HEK293 (cell line): Measurements from ENCODE around the gene GREM2.
A peak's percentile ranks its signal among the peaks of the same experiment; 100 is the strongest.

ENCODE experiments used
- CTCF ChIA-PET: fragments of 350-600 bp; formaldehyde crosslinking; extraction: SDS; loops from one replicate; lab custom pipeline; 2021; ENCODE audit warnings: antibody characterized with exemption; lab: Yijun Ruan, JAX
- POLR2A ChIA-PET: fragments of 300-600 bp; formaldehyde crosslinking; extraction: SDS; loops from one replicate; lab custom pipeline; 2020; ENCODE audit warnings: antibody characterized with exemption, inconsistent platforms; lab: Yijun Ruan, JAX
- H3K27ac ChIP-seq: fragments of 200-500 bp; sonication (Bioruptor generic); 2 replicates; pipeline ENCODE4 v1.5.1; 2014; ENCODE audit warnings: low read depth, low read length, control low read depth, inconsistent platforms; ENCODE audit errors: extremely low read depth
- H3K36me3 ChIP-seq, 2 experiments: fragments of 200-500 bp in 1 of 2; sonication (Bioruptor generic) in 1 of 2; 1 replicate in 1 of 2; 2 replicates in 1 of 2; pipeline ENCODE4 v1.5.1; 2014 to 2017; ENCODE audit warnings: inconsistent platforms in 2 of 2, low read length in 2 of 2; ENCODE audit not compliant: control insufficient read depth in 2 of 2, insufficient read depth in 1 of 2
- H3K4me1 ChIP-seq: fragments of 200-500 bp; sonication (Bioruptor generic); 2 replicates; pipeline ENCODE4 v1.5.1; 2014; ENCODE audit warnings: mild to moderate bottlenecking, low read length, inconsistent platforms; ENCODE audit not compliant: control insufficient read depth, insufficient read depth
- H3K4me3 ChIP-seq: 2 replicates; pipeline ENCODE4 v1.5.1; 2011; ENCODE audit warnings: low read depth, mild to moderate bottlenecking, control low read depth, low read length, moderate library complexity
- H3K9me3 ChIP-seq: fragments of 200-500 bp; sonication (Bioruptor generic); 2 replicates; pipeline ENCODE4 v1.5.1; 2014; ENCODE audit warnings: low read depth, low read length, inconsistent platforms; ENCODE audit not compliant: control insufficient read depth, insufficient read depth
- BCL11B ChIP-seq: fragments of 450-650 bp; formaldehyde crosslinking; IDR thresholded peaks from 2 replicates; pipeline ENCODE4 v1.5.1; 2016; ENCODE audit warnings: low read depth, missing biosample characterization, missing genetic modification characterization
- BCL6B ChIP-seq: fragments of 450-650 bp; formaldehyde crosslinking; IDR thresholded peaks from 2 replicates; pipeline ENCODE4 v1.5.1; 2017; ENCODE audit warnings: missing biosample characterization, missing genetic modification characterization
- RBAK ChIP-seq: fragments of 450-650 bp; formaldehyde crosslinking; IDR thresholded peaks from 2 replicates; pipeline ENCODE4 v1.5.1; 2016; ENCODE audit warnings: missing biosample characterization, missing genetic modification characterization
- SP7 ChIP-seq: fragments of 450-650 bp; formaldehyde crosslinking; IDR thresholded peaks from 2 replicates; pipeline ENCODE4 v1.5.1; 2016; ENCODE audit warnings: missing biosample characterization, missing genetic modification characterization
- WT1 ChIP-seq: fragments of 450-650 bp; formaldehyde crosslinking; IDR thresholded peaks from 2 replicates; pipeline ENCODE4 v1.5.1; 2016; ENCODE audit warnings: missing biosample characterization, missing genetic modification characterization
- ZFP3 ChIP-seq: fragments of 450-650 bp; formaldehyde crosslinking; IDR thresholded peaks from 2 replicates; pipeline ENCODE4 v1.5.1; 2016; ENCODE audit warnings: low read depth, missing biosample characterization, missing genetic modification characterization
- ZNF114 ChIP-seq: fragments of 450-650 bp; formaldehyde crosslinking; IDR thresholded peaks from 2 replicates; pipeline ENCODE4 v1.5.0; 2017; ENCODE audit warnings: missing biosample characterization, missing genetic modification characterization
- ZNF449 ChIP-seq: fragments of 450-650 bp; formaldehyde crosslinking; IDR thresholded peaks from 2 replicates; pipeline ENCODE4 v1.5.1; 2017; ENCODE audit warnings: missing biosample characterization, mild to moderate bottlenecking, missing genetic modification characterization, moderate library complexity
- ZNF571 ChIP-seq: fragments of 450-650 bp; formaldehyde crosslinking; IDR thresholded peaks from 2 replicates; pipeline ENCODE4 v1.5.0; 2017; ENCODE audit warnings: missing biosample characterization, missing genetic modification characterization
- ZNF621 ChIP-seq: fragments of 450-650 bp; formaldehyde crosslinking; IDR thresholded peaks from 2 replicates; pipeline ENCODE4 v1.5.1; 2017; ENCODE audit warnings: missing biosample characterization, missing genetic modification characterization
- ZNF623 ChIP-seq: fragments of 450-650 bp; formaldehyde crosslinking; IDR thresholded peaks from 2 replicates; pipeline ENCODE4 v1.5.1; 2016; ENCODE audit warnings: missing biosample characterization, missing genetic modification characterization
- TF ChIP-seq, protein P1 (sequence below): fragments of 450-650 bp; formaldehyde crosslinking; IDR thresholded peaks from 2 replicates; pipeline ENCODE4 v1.5.1; 2016; ENCODE audit warnings: missing biosample characterization, missing genetic modification characterization, borderline replicate concordance
- TF ChIP-seq, protein P2 (sequence below): fragments of 450-650 bp; formaldehyde crosslinking; IDR thresholded peaks from 2 replicates; pipeline ENCODE4 v1.5.1; 2016; ENCODE audit warnings: missing biosample characterization, missing genetic modification characterization, borderline replicate concordance
- TF ChIP-seq, protein P3 (sequence below): fragments of 450-650 bp; formaldehyde crosslinking; IDR thresholded peaks from 2 replicates; pipeline ENCODE4 v1.5.1; 2016; ENCODE audit warnings: missing biosample characterization, missing genetic modification characterization

Gene GREM2

GRCh38 chr1:240572328-240572727 is 39.6 kb downstream of the GREM2 start:
- Histone ChIP-seq H3K27ac (no peak overlapping the region), H3K36me3 (no peaks in the 10 kb centered on the region), H3K4me1 (no peaks in the 10 kb centered on the region; the same call in 1 of the 2 replicates), H3K4me3 (no peak overlapping the region), H3K9me3 (no peaks in the 10 kb centered on the region)
- ChIA-PET POLR2A (no interaction called here), CTCF (interaction anchor here (0.7 to 1.4 kb wide), 2 partner anchors 9 to 119 kb away, joined by 3 read pairs; no protein-coding TSS in a partner anchor)
- TF ChIP-seq BCL6B (tag by site-specific recombination) (0 out of 2 replicates have a peak, but pooled peaks have one; percentile 8), ZFP3 (tag by site-specific recombination) (no peak)

DNA sequence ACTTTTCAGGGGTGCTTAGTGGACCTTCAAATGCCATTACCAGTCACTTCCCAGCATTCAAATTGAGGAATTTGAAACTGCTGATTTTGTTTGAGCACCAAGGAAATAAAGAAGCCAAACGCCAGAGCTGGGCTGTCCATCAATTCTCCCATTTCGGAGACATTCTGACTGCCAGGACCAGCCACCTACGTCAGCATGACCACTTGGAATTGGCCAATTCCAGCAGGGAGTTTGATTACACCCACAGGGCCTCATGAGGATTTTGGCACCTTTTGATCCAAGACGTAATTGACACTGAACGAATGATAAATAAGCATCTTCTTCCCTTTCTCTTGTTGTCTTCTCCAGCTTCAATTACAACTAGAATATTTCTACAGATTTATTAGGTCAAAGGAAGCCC is 40.2 kb downstream of the GREM2 start:
- ChIA-PET POLR2A (no interaction called here), CTCF (no interaction called here)
- H3K4me1 ChIP-seq, result no peaks in the 10 kb centered on the region; the same call in 1 of the 2 replicates
- H3K36me3 ChIP-seq, result no peaks in the 10 kb centered on the region
- H3K27ac ChIP-seq, result no peak overlapping the region
- no peak overlapping the region for H3K4me3 ChIP-seq
- no peak for TF ChIP-seq ZNF571
- TF ChIP-seq, protein P1, sequence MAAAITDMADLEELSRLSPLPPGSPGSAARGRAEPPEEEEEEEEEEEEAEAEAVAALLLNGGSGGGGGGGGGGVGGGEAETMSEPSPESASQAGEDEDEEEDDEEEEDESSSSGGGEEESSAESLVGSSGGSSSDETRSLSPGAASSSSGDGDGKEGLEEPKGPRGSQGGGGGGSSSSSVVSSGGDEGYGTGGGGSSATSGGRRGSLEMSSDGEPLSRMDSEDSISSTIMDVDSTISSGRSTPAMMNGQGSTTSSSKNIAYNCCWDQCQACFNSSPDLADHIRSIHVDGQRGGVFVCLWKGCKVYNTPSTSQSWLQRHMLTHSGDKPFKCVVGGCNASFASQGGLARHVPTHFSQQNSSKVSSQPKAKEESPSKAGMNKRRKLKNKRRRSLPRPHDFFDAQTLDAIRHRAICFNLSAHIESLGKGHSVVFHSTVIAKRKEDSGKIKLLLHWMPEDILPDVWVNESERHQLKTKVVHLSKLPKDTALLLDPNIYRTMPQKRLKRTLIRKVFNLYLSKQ (tag by site-specific recombination), result no peak
- no peak for TF ChIP-seq WT1 (tag by site-specific recombination)
- TF ChIP-seq, protein P2, sequence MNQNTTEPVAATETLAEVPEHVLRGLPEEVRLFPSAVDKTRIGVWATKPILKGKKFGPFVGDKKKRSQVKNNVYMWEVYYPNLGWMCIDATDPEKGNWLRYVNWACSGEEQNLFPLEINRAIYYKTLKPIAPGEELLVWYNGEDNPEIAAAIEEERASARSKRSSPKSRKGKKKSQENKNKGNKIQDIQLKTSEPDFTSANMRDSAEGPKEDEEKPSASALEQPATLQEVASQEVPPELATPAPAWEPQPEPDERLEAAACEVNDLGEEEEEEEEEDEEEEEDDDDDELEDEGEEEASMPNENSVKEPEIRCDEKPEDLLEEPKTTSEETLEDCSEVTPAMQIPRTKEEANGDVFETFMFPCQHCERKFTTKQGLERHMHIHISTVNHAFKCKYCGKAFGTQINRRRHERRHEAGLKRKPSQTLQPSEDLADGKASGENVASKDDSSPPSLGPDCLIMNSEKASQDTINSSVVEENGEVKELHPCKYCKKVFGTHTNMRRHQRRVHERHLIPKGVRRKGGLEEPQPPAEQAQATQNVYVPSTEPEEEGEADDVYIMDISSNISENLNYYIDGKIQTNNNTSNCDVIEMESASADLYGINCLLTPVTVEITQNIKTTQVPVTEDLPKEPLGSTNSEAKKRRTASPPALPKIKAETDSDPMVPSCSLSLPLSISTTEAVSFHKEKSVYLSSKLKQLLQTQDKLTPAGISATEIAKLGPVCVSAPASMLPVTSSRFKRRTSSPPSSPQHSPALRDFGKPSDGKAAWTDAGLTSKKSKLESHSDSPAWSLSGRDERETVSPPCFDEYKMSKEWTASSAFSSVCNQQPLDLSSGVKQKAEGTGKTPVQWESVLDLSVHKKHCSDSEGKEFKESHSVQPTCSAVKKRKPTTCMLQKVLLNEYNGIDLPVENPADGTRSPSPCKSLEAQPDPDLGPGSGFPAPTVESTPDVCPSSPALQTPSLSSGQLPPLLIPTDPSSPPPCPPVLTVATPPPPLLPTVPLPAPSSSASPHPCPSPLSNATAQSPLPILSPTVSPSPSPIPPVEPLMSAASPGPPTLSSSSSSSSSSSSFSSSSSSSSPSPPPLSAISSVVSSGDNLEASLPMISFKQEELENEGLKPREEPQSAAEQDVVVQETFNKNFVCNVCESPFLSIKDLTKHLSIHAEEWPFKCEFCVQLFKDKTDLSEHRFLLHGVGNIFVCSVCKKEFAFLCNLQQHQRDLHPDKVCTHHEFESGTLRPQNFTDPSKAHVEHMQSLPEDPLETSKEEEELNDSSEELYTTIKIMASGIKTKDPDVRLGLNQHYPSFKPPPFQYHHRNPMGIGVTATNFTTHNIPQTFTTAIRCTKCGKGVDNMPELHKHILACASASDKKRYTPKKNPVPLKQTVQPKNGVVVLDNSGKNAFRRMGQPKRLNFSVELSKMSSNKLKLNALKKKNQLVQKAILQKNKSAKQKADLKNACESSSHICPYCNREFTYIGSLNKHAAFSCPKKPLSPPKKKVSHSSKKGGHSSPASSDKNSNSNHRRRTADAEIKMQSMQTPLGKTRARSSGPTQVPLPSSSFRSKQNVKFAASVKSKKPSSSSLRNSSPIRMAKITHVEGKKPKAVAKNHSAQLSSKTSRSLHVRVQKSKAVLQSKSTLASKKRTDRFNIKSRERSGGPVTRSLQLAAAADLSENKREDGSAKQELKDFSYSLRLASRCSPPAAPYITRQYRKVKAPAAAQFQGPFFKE (tag by site-specific recombination), result no peak
- TF ChIP-seq RBAK (tag by site-specific recombination), result no peak
- no peak for TF ChIP-seq SP7 (tag by site-specific recombination)
- TF ChIP-seq ZNF449 (tag by site-specific recombination), result no peak
- no peak for TF ChIP-seq ZNF623 (tag by site-specific recombination)
- no peak for TF ChIP-seq BCL11B (tag by site-specific recombination)
- no peak for TF ChIP-seq ZNF114 (tag by site-specific recombination)
- TF ChIP-seq, protein P3, sequence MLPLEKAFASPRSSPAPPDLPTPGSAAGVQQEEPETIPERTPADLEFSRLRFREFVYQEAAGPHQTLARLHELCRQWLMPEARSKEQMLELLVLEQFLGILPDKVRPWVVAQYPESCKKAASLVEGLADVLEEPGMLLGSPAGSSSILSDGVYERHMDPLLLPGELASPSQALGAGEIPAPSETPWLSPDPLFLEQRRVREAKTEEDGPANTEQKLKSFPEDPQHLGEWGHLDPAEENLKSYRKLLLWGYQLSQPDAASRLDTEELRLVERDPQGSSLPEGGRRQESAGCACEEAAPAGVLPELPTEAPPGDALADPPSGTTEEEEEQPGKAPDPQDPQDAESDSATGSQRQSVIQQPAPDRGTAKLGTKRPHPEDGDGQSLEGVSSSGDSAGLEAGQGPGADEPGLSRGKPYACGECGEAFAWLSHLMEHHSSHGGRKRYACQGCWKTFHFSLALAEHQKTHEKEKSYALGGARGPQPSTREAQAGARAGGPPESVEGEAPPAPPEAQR, result no peak
- no peak for TF ChIP-seq ZNF621 (tag by site-specific recombination)
- H3K9me3 ChIP-seq, result no peaks in the 10 kb centered on the region
